Epithelial cell of proximal tubule (primary cell): ENCODE data around the gene GNL1. TPM values are rescaled to one million over a fixed set of nuclear protein-coding genes. Genes with fewer than 3 reads are reported as not detected.
A peak's percentile ranks its signal among the peaks of the same experiment; 100 is the strongest.

ENCODE experiments used
- DNase-seq: peaks from one replicate; pipeline ENCODE4 v3.0.0-alpha.2; 2011; ENCODE audit warnings: low read depth
- H3K4me3 ChIP-seq: 2 replicates; pipeline ENCODE4 v1.5.1; 2011; ENCODE audit warnings: low read depth, mild to moderate bottlenecking, low read length
- CTCF ChIP-seq: conservative IDR thresholded peaks from 2 replicates; pipeline ENCODE4 v1.5.1; 2012; ENCODE audit warnings: low read depth, mild to moderate bottlenecking, low read length
- total RNA-seq: library from RNA; depleted of rRNA; stranded (reverse); fragments of >200 nt; gene quantifications from 2 replicates; pipeline ENCODE4 v1.2.3, GENCODE V29; 2015

GNL1 gene
- total RNA-seq, 1 donor from 2014 or later, result 46.1 TPM

GRCh38 chr6:30544666-30545272 is 11.5 kb downstream of the GNL1 start:
- no peak overlapping the region for H3K4me3 ChIP-seq
- TF ChIP-seq CTCF, result peak; percentile 80
- no peak for DNase-seq

DNA sequence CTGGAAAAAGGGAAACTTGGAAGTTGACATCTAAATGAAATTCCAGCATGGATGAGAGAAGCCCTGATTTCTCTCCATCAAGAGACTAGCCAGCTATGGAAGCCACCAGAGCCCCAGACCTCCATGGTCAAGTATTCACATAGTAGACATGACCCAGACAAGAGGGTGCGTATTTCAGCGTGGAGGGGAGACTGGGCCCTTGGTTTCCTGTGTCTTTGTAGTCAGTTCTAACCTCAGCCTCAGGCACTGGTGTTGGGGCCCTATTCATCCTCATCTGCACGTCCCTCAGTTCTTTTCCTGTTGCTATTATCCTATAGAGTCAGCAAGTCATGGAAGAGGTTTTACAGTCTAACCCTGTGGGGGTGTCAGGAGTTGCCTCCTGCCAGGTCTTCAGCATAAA is 12.5 kb downstream of the GNL1 start:
- no peak for DNase-seq
- no peak overlapping the region for H3K4me3 ChIP-seq
- TF ChIP-seq CTCF, result no peak

- no peak for TF ChIP-seq CTCF
- no peak overlapping the region for H3K4me3 ChIP-seq
- DNase-seq, result no peak
Measured at GRCh38 chr6:30542915-30543314, 13.4 kb downstream of the GNL1 start.

- H3K4me3 ChIP-seq, result no peak overlapping the region
- TF ChIP-seq CTCF, result no peak
- DNase-seq, result no peak
Measured at GRCh38 chr6:30542404-30542725, 13.9 kb downstream of the GNL1 start.

DNA sequence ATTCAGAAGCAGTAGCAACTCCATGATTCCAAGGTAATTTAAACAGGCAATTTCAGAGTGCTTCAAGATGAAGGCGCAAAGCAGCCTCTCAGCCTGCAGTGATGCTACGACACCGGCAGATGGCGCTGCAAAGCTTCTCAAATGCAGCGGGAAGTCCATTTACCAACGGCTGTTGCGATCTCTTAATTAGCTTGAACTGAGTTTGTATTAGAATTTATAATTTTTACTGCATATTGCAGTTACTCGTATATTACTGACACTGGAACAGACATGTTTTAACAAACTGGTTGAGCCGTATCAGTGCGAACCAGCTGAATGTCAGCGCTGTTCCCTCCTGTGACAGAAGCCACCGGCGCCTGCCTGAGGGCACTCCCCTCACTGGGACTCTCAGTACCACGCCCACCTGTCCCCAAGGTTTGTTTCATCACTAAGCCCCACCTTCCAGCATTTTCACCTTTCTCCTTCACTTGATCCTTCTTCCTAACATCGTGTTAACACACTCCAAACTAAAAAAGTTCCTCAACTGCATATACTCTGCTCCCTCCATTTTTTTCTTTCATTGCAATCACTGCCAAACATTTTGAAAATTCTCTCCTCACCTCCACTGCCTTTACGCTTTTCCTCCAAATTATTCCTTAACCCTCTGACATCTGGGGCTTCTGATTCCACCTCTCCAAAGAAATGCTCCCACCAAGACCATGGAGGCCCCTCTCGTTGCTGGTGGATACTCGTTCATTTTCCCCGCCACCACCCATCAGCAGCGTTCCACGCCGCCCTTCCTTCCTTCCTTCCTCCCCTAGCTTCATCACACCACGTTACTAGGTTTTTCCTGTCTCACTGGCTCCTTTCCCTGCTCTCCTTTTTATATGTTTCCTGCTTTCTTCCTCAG is 14.5 kb downstream of the GNL1 start:
- peak; percentile 99 for TF ChIP-seq CTCF
- DNase-seq, result no peak
- peak overlapping the region; percentile 34 for H3K4me3 ChIP-seq

GRCh38 chr6:30537931-30538330 is 18.4 kb downstream of the GNL1 start:
- no peak for TF ChIP-seq CTCF
- no peak overlapping the region for H3K4me3 ChIP-seq
- DNase-seq, result no peak
